T-helper 2 cell treated with Interferon-gamma antibody and Interleukin-4, amounts not matched to agents 5 μg/mL and 100 μg/mL, for 36 hours (primary cell): Measurements from ENCODE around the gene CLN6.

Experiments
- DNase-seq: peaks from one replicate; pipeline ENCODE4 v3.0.0; 2021; ENCODE audit warnings: low spot score
- H3K27ac Mint-ChIP-seq: one replicate; pipeline ENCODE4 v1.8.0; 2021; ENCODE audit warnings: mild to moderate bottlenecking, mixed read lengths
- H3K27me3 Mint-ChIP-seq: one replicate; pipeline ENCODE4 v1.8.0; 2021; ENCODE audit warnings: low read depth, mixed read lengths
- H3K36me3 Mint-ChIP-seq: one replicate; pipeline ENCODE4 v1.8.0; 2021; ENCODE audit warnings: low read depth, mixed read lengths
- H3K4me1 Mint-ChIP-seq: one replicate; pipeline ENCODE4 v1.8.0; 2021; ENCODE audit warnings: low read depth, mixed read lengths
- H3K4me3 Mint-ChIP-seq: one replicate; pipeline ENCODE4 v1.8.0; 2022; ENCODE audit warnings: mild to moderate bottlenecking, moderate library complexity, mixed read lengths
- H3K9me3 Mint-ChIP-seq: one replicate; pipeline ENCODE4 v1.8.0; 2021; ENCODE audit warnings: mixed read lengths

The CLN6 gene

GRCh38 chr15:68264282-68264681 lies 34.8 kb upstream of the CLN6 start:
- H3K4me3 Mint-ChIP-seq: no peak overlapping the region
- DNase-seq: no peak
- no peaks in the 10 kb centered on the region for H3K9me3 Mint-ChIP-seq
- H3K36me3 Mint-ChIP-seq: no peaks in the 10 kb centered on the region
- peaks cover 2% of the 10 kb centered on the region for H3K4me1 Mint-ChIP-seq
- no peak overlapping the region for H3K27ac Mint-ChIP-seq
- peaks cover 52% of the 10 kb centered on the region for H3K27me3 Mint-ChIP-seq

DNA sequence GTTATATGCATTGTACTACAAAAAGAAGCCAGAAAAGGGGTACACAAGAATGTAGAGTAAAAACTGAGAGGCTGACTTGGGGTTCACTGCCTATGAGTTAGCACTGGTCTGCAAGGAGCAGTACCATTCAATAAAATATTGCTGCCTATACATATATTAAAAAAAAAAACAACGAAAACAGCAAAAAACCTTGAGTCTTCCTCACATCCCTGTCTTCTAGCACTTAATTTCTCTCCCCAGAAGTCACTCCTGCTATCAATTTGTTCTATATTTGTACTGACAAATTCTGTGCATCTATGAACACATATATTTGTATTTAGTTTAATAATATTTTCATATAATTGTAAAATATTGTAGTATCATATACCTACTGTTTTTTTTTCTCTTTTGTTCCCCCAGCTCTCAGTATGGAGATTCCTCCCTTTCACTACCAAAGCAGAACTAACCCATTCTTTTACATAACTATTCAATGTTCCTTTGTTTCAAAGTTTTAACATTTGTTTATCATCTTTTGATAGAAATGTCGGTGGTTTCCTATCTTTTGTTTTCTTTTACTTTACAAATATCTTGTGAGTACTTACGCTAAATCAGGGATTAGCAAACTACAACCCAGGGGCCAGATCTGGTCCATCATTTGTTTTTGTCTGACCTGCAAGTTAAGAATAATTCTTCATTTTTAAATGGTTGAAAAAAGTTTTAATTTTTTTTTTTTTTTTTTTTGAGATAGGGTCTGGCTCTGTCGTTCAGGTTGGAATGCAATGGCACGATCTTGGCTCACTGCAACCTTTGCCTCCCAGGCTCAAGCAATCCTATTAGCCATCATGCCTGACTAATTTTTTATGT lies 33.2 kb upstream of the CLN6 start:
- no peak overlapping the region for H3K27ac Mint-ChIP-seq
- H3K4me3 Mint-ChIP-seq: no peak overlapping the region
- no peak for DNase-seq
- no peaks in the 10 kb centered on the region for H3K9me3 Mint-ChIP-seq
- H3K27me3 Mint-ChIP-seq: peaks cover 41% of the 10 kb centered on the region
- H3K4me1 Mint-ChIP-seq: peaks cover 6% of the 10 kb centered on the region
- no peaks in the 10 kb centered on the region for H3K36me3 Mint-ChIP-seq

DNA sequence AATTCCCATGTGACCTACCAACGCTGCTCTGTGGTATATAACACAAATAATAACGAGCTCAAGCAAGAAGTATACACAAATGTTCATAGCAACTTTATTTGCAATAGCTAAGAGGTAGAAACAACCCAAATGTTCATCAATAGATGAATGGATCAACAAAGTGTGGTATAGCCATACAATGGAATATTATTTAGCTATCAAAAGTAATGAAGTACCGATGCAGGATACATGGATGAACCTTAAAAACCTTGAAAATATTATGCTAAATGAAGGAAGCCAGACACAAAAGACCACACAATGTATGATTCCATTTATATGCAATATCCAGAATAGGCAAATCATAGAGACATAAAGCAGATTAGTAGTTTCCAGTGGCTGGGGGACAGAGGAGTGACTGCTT lies 32.5 kb upstream of the CLN6 start:
- no peak overlapping the region for H3K27ac Mint-ChIP-seq
- H3K4me1 Mint-ChIP-seq: peaks cover 6% of the 10 kb centered on the region
- peaks cover 33% of the 10 kb centered on the region for H3K27me3 Mint-ChIP-seq
- no peaks in the 10 kb centered on the region for H3K9me3 Mint-ChIP-seq
- H3K4me3 Mint-ChIP-seq: no peak overlapping the region
- DNase-seq: no peak
- H3K36me3 Mint-ChIP-seq: no peaks in the 10 kb centered on the region

DNA sequence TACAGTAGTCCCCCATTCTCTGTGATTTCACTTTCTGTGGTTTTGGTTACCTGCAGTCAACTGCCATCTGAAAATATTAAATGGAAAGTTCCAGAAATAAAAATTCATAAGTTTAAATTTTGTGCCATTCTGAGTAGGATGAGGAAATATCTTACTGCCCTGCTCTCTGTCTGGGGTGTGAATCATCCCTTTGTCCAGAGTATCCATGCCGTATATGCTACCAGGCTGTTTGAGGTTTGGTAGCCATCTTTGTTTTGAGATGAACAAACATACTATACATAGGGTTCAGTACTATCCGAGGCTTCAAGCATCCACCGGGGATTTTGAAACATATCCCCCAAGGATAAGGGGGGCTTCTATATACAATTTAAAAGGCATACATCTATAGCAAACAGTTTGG lies 31.7 kb upstream of the CLN6 start:
- no peak for DNase-seq
- Mint-ChIP-seq H3K36me3 (no peaks in the 10 kb centered on the region), H3K27ac (no peak overlapping the region), H3K27me3 (peaks cover 31% of the 10 kb centered on the region), H3K4me3 (no peak overlapping the region), H3K9me3 (no peaks in the 10 kb centered on the region), H3K4me1 (peaks cover 6% of the 10 kb centered on the region)

- peaks cover 26% of the 10 kb centered on the region for H3K27me3 Mint-ChIP-seq
- H3K4me1 Mint-ChIP-seq: peaks cover 6% of the 10 kb centered on the region
- H3K36me3 Mint-ChIP-seq: no peaks in the 10 kb centered on the region
- no peak overlapping the region for H3K27ac Mint-ChIP-seq
- H3K4me3 Mint-ChIP-seq: no peak overlapping the region
- no peaks in the 10 kb centered on the region for H3K9me3 Mint-ChIP-seq
- DNase-seq: no peak
Measured at GRCh38 chr15:68259883-68260282, 30.4 kb upstream of the CLN6 start.

DNA sequence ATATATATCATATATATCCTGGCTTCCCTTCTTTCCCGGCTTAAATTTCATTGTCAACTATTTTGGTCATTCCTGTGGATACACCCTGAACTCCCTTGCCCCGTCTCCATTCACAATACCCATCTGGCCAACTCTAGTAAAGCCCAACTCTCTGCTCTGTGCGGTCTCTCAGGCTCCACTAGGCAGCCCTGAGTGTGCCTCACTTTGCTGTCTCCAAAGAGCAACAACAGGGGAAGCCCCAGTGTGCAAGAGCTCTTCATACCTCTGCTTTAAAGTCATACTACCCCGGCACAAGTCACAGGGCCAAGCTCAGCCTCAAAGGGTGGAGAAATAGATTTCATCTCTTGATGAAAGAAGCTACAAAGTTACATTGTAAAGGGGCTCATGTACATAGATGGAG lies 29.2 kb upstream of the CLN6 start:
- peaks cover 21% of the 10 kb centered on the region for H3K27me3 Mint-ChIP-seq
- H3K4me3 Mint-ChIP-seq: no peak overlapping the region
- no peaks in the 10 kb centered on the region for H3K36me3 Mint-ChIP-seq
- peaks cover 9% of the 10 kb centered on the region for H3K4me1 Mint-ChIP-seq
- DNase-seq: no peak
- no peaks in the 10 kb centered on the region for H3K9me3 Mint-ChIP-seq
- no peak overlapping the region for H3K27ac Mint-ChIP-seq

DNA sequence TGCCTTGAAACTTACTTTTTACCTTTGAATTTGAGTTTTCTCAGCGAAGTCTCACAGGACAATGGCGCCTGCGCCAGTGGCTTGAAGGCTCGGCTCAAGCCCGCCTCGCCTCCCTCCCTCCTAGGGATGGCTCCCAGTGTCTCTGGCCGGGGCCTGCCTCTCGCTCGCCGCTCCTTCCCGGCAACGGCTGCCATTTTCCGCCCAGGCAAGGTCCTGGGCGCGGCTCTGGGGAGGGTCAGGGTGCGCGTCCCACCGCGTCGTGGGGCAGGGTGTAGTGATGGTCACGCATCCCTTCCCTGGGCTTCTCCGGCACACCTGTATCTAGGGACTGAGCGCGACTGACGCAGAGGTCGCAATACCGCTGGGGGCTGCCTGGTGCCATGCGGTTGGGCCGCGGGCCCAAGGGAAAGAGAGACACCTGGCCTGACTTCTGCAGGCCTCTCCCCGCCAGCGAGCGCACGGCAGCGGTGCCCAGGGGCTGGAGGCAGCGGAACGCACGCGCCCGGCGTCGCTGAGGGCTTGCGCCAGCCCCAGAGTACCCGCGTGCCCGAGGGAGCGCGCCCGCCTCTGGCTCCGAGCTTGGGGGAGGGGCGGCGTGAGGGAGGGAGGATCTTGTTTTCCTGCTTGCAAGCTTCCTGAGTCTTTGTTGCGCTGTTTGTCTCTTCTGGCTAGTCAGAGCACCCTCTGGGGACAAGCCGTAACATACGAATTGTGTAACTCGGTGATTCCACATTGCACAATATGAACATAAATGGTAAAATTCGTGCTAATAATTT lies 27.3 kb upstream of the CLN6 start:
- Mint-ChIP-seq H3K4me1 (peaks cover 10% of the 10 kb centered on the region), H3K4me3 (peak overlapping the region; percentile 67), H3K27ac (no peak overlapping the region), H3K27me3 (peaks cover 17% of the 10 kb centered on the region), H3K9me3 (no peaks in the 10 kb centered on the region), H3K36me3 (no peaks in the 10 kb centered on the region)
- peak; percentile 61 for DNase-seq

- no peaks in the 10 kb centered on the region for H3K36me3 Mint-ChIP-seq
- H3K27me3 Mint-ChIP-seq: peaks cover 24% of the 10 kb centered on the region
- no peak overlapping the region for H3K4me3 Mint-ChIP-seq
- no peaks in the 10 kb centered on the region for H3K9me3 Mint-ChIP-seq
- H3K27ac Mint-ChIP-seq: no peak overlapping the region
- peaks cover 4% of the 10 kb centered on the region for H3K4me1 Mint-ChIP-seq
- DNase-seq: peak; percentile 27
Measured at GRCh38 chr15:68252925-68253534, 23.5 kb upstream of the CLN6 start.

DNA sequence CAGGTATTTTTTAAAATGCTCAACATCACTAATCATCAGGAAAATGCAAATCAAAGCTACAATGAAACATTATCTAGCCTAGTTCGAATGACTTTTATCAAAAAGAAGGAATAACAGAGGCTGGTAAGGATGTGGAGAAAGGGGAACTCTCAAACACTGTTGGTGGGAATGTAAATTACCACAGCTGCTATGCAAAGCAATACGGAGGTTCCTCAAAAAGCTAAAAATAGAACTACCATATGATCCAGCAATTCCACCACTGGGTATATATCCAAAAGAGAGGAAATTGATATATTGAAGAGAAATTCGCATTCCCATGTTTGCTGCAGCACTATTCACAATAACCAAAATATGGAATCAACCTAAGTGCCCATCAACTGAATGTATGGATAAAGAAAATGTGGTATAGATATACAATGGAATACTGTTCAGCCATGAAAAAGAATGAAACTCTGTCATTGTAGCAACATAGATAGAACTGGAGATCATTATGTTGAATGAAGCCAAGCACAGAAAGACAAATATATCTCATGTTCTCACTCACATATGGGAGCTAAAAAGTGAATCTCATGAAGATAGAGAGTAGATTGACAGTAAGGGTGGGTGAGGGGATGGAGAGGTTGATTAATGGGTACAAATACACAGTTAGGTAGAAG lies 19.7 kb upstream of the CLN6 start:
- no peak for DNase-seq
- H3K4me1 Mint-ChIP-seq: peaks cover 2% of the 10 kb centered on the region
- peaks cover 28% of the 10 kb centered on the region for H3K27me3 Mint-ChIP-seq
- no peak overlapping the region for H3K27ac Mint-ChIP-seq
- no peak overlapping the region for H3K4me3 Mint-ChIP-seq
- peaks cover 8% of the 10 kb centered on the region for H3K9me3 Mint-ChIP-seq
- H3K36me3 Mint-ChIP-seq: no peaks in the 10 kb centered on the region

GRCh38 chr15:68244235-68244634 lies 14.7 kb upstream of the CLN6 start:
- Mint-ChIP-seq H3K27ac (no peak overlapping the region), H3K36me3 (no peaks in the 10 kb centered on the region), H3K27me3 (peaks cover 19% of the 10 kb centered on the region), H3K9me3 (peaks cover 11% of the 10 kb centered on the region), H3K4me3 (no peak overlapping the region), H3K4me1 (no peaks in the 10 kb centered on the region)
- no peak for DNase-seq

GRCh38 chr15:68241088-68241935 lies 11.8 kb upstream of the CLN6 start:
- Mint-ChIP-seq H3K36me3 (no peaks in the 10 kb centered on the region), H3K9me3 (peaks cover 11% of the 10 kb centered on the region), H3K4me3 (no peak overlapping the region), H3K4me1 (no peaks in the 10 kb centered on the region), H3K27ac (no peak overlapping the region), H3K27me3 (peaks cover 7% of the 10 kb centered on the region)
- DNase-seq: no peak

GRCh38 chr15:68239025-68239424 lies 9.5 kb upstream of the CLN6 start:
- Mint-ChIP-seq H3K36me3 (no peaks in the 10 kb centered on the region), H3K27ac (no peak overlapping the region), H3K4me1 (no peaks in the 10 kb centered on the region), H3K9me3 (peaks cover under 1% of the 10 kb centered on the region), H3K4me3 (no peak overlapping the region), H3K27me3 (peaks cover 7% of the 10 kb centered on the region)
- DNase-seq: no peak

- H3K4me3 Mint-ChIP-seq: no peak overlapping the region
- no peaks in the 10 kb centered on the region for H3K36me3 Mint-ChIP-seq
- no peak overlapping the region for H3K27ac Mint-ChIP-seq
- peaks cover 9% of the 10 kb centered on the region for H3K27me3 Mint-ChIP-seq
- DNase-seq: no peak
- H3K9me3 Mint-ChIP-seq: no peaks in the 10 kb centered on the region
- peaks cover 3% of the 10 kb centered on the region for H3K4me1 Mint-ChIP-seq
Measured at GRCh38 chr15:68235022-68235421, 5.5 kb upstream of the CLN6 start.
